Activated naive CD4-positive, alpha-beta T cell treated with anti-CD3 and anti-CD28 coated beads, Interleukin-2, amount 50 U/mL, for 24 hours (primary cell): Measurements from ENCODE around the gene STAG2.
A peak's percentile ranks its signal among the peaks of the same experiment; 100 is the strongest.
"Not testable (repeated sequence)": the region's sequence is repeated elsewhere in the genome, so short reads cannot be mapped to it uniquely, and the experiment has no call there.

Experiments
- H3K27ac Mint-ChIP-seq: one replicate; pipeline ENCODE4 v1.8.0; 2021; ENCODE audit warnings: mild to moderate bottlenecking, mixed read lengths
- H3K27me3 Mint-ChIP-seq: one replicate; pipeline ENCODE4 v1.8.0; 2021; ENCODE audit warnings: mixed read lengths
- H3K36me3 Mint-ChIP-seq: one replicate; pipeline ENCODE4 v1.8.0; 2021; ENCODE audit warnings: mixed read lengths
- H3K4me1 Mint-ChIP-seq: one replicate; pipeline ENCODE4 v1.8.0; 2021; ENCODE audit warnings: mixed read lengths
- H3K4me3 Mint-ChIP-seq: one replicate; pipeline ENCODE4 v1.8.0; 2021; ENCODE audit warnings: mild to moderate bottlenecking, mixed read lengths
- H3K9me3 Mint-ChIP-seq: one replicate; pipeline ENCODE4 v1.8.0; 2021; ENCODE audit warnings: mixed read lengths

Gene STAG2

GRCh38 chrX:124084417-124084816, 122.9 kb downstream of the STAG2 start:
- not testable (repeated sequence) for H3K9me3 Mint-ChIP-seq, H3K4me3 Mint-ChIP-seq, H3K27me3 Mint-ChIP-seq
- Mint-ChIP-seq H3K27ac (peak overlapping the region; percentile 41), H3K36me3 (peaks cover 15% of the 10 kb centered on the region), H3K4me1 (peaks cover 32% of the 10 kb centered on the region)

- Mint-ChIP-seq H3K27ac (no peak overlapping the region), H3K9me3 (no peaks in the 10 kb centered on the region), H3K4me1 (peaks cover 34% of the 10 kb centered on the region), H3K4me3 (peak overlapping the region; percentile 49), H3K36me3 (peaks cover 16% of the 10 kb centered on the region), H3K27me3 (no peaks in the 10 kb centered on the region)
These were observed 123.6 kb downstream of the STAG2 start for GRCh38 chrX:124085063-124085462.

- Mint-ChIP-seq H3K36me3 (peaks cover 19% of the 10 kb centered on the region), H3K27me3 (no peaks in the 10 kb centered on the region), H3K4me3 (peak overlapping the region; percentile 64), H3K4me1 (peaks cover 38% of the 10 kb centered on the region), H3K9me3 (no peaks in the 10 kb centered on the region), H3K27ac (peak overlapping the region; percentile 88)
These were observed 124.9 kb downstream of the STAG2 start for GRCh38 chrX:124086411-124086810.

GRCh38 chrX:124087000-124087746, 125.7 kb downstream of the STAG2 start:
- Mint-ChIP-seq H3K36me3 (peaks cover 18% of the 10 kb centered on the region), H3K27ac (peak overlapping the region; percentile 88), H3K27me3 (no peaks in the 10 kb centered on the region), H3K4me1 (peaks cover 35% of the 10 kb centered on the region), H3K4me3 (no peak overlapping the region), H3K9me3 (no peaks in the 10 kb centered on the region)

GRCh38 chrX:124093222-124093621, 131.7 kb downstream of the STAG2 start:
- Mint-ChIP-seq H3K27me3 (no peaks in the 10 kb centered on the region), H3K9me3 (no peaks in the 10 kb centered on the region), H3K4me3 (no peak overlapping the region), H3K36me3 (peaks cover 16% of the 10 kb centered on the region), H3K4me1 (peaks cover 9% of the 10 kb centered on the region), H3K27ac (no peak overlapping the region)

- H3K36me3 Mint-ChIP-seq: peaks cover 10% of the 10 kb centered on the region
- no peaks in the 10 kb centered on the region for H3K27me3 Mint-ChIP-seq
- H3K27ac Mint-ChIP-seq: no peak overlapping the region
- no peaks in the 10 kb centered on the region for H3K4me1 Mint-ChIP-seq
- H3K4me3 Mint-ChIP-seq: no peak overlapping the region
- H3K9me3 Mint-ChIP-seq: no peaks in the 10 kb centered on the region
These were observed 135.6 kb downstream of the STAG2 start for GRCh38 chrX:124097116-124097515.

- Mint-ChIP-seq H3K4me3 (no peak overlapping the region), H3K27me3 (no peaks in the 10 kb centered on the region), H3K36me3 (peaks cover 10% of the 10 kb centered on the region), H3K4me1 (no peaks in the 10 kb centered on the region), H3K9me3 (no peaks in the 10 kb centered on the region), H3K27ac (no peak overlapping the region)
These were observed 136.6 kb downstream of the STAG2 start for GRCh38 chrX:124098089-124098488.

GRCh38 chrX:124103966-124104365, 142.5 kb downstream of the STAG2 start:
- Mint-ChIP-seq H3K27me3 (no peaks in the 10 kb centered on the region), H3K27ac (no peak overlapping the region), H3K36me3 (peaks cover 7% of the 10 kb centered on the region), H3K9me3 (no peaks in the 10 kb centered on the region), H3K4me1 (no peaks in the 10 kb centered on the region), H3K4me3 (no peak overlapping the region)

- H3K9me3 Mint-ChIP-seq, H3K27ac Mint-ChIP-seq, H3K4me3 Mint-ChIP-seq, H3K27me3 Mint-ChIP-seq, H3K36me3 Mint-ChIP-seq, H3K4me1 Mint-ChIP-seq: not testable (repeated sequence)
These were observed 143.0 kb downstream of the STAG2 start for GRCh38 chrX:124104512-124104911.

GRCh38 chrX:124113621-124114600, 152.4 kb downstream of the STAG2 start:
- Mint-ChIP-seq H3K27ac (no peak overlapping the region), H3K4me1 (no peaks in the 10 kb centered on the region)

GRCh38 chrX:124117325-124117724, 155.8 kb downstream of the STAG2 start:
- Mint-ChIP-seq H3K9me3 (no peaks in the 10 kb centered on the region), H3K4me1 (no peaks in the 10 kb centered on the region), H3K27me3 (no peaks in the 10 kb centered on the region), H3K27ac (no peak overlapping the region), H3K36me3 (no peaks in the 10 kb centered on the region), H3K4me3 (no peak overlapping the region)

More at GRCh38 chrX:124113621-124114600, 152.4 kb downstream of the STAG2 start:
- Mint-ChIP-seq H3K36me3 (no peaks in the 10 kb centered on the region), H3K4me3 (no peak overlapping the region), H3K27me3 (no peaks in the 10 kb centered on the region), H3K9me3 (no peaks in the 10 kb centered on the region)

GRCh38 chrX:124125471-124125870, 164.0 kb downstream of the STAG2 start:
- no peaks in the 10 kb centered on the region for H3K27me3 Mint-ChIP-seq
- H3K27ac Mint-ChIP-seq: no peak overlapping the region
- H3K4me3 Mint-ChIP-seq: no peak overlapping the region
- H3K36me3 Mint-ChIP-seq: no peaks in the 10 kb centered on the region
- no peaks in the 10 kb centered on the region for H3K9me3 Mint-ChIP-seq
- no peaks in the 10 kb centered on the region for H3K4me1 Mint-ChIP-seq

GRCh38 chrX:124127496-124127895, 166.0 kb downstream of the STAG2 start:
- H3K9me3 Mint-ChIP-seq: no peaks in the 10 kb centered on the region
- H3K27me3 Mint-ChIP-seq: no peaks in the 10 kb centered on the region
- H3K36me3 Mint-ChIP-seq: no peaks in the 10 kb centered on the region
- no peak overlapping the region for H3K4me3 Mint-ChIP-seq
- H3K4me1 Mint-ChIP-seq: no peaks in the 10 kb centered on the region
- H3K27ac Mint-ChIP-seq: no peak overlapping the region

- H3K4me1 Mint-ChIP-seq, H3K36me3 Mint-ChIP-seq, H3K4me3 Mint-ChIP-seq, H3K9me3 Mint-ChIP-seq, H3K27me3 Mint-ChIP-seq, H3K27ac Mint-ChIP-seq: not testable (repeated sequence)
These were observed 170.9 kb downstream of the STAG2 start for GRCh38 chrX:124132437-124132836.

GRCh38 chrX:124145749-124146148, 184.2 kb downstream of the STAG2 start:
- Mint-ChIP-seq H3K4me3 (no peak overlapping the region), H3K9me3 (no peaks in the 10 kb centered on the region), H3K36me3 (peaks cover 8% of the 10 kb centered on the region), H3K27me3 (no peaks in the 10 kb centered on the region), H3K27ac (no peak overlapping the region), H3K4me1 (no peaks in the 10 kb centered on the region)

- H3K9me3 Mint-ChIP-seq: no peaks in the 10 kb centered on the region
- no peak overlapping the region for H3K4me3 Mint-ChIP-seq
These were observed 189.7 kb downstream of the STAG2 start for GRCh38 chrX:124151195-124151594.

More at GRCh38 chrX:124151195-124151594, 189.7 kb downstream of the STAG2 start:
- Mint-ChIP-seq H3K27me3 (no peaks in the 10 kb centered on the region), H3K36me3 (peaks cover 8% of the 10 kb centered on the region), H3K27ac (no peak overlapping the region), H3K4me1 (no peaks in the 10 kb centered on the region)
